K562 (cell line): Measurements from ENCODE around the gene TMTC3. TPM values are rescaled to one million over a fixed set of nuclear protein-coding genes. Genes with fewer than 3 reads are reported as not detected.

Source experiments
- BCLAF1 ChIP-seq, 2 experiments: fragments of 450-650 bp in 1 of 2; IDR thresholded peaks; 2 replicates each; pipeline ENCODE4 v1.6.1; 2011 to 2017; ENCODE audit warnings: low read depth in 2 of 2, antibody characterized with exemption in 1 of 2, borderline replicate concordance in 1 of 2, low read length in 1 of 2, mild to moderate bottlenecking in 1 of 2, mixed read lengths in 1 of 2; ENCODE audit not compliant: control insufficient read depth in 1 of 2
- BCOR ChIP-seq: fragments of 450-650 bp; IDR thresholded peaks from 2 replicates; pipeline ENCODE4 v1.6.1; 2016
- CHAMP1 ChIP-seq: fragments of 450-650 bp; IDR thresholded peaks from 2 replicates; pipeline ENCODE4 v1.6.1; 2016; ENCODE audit warnings: mild to moderate bottlenecking
- E4F1 ChIP-seq: fragments of 250-450 bp; sonication (Bioruptor Pico); IDR thresholded peaks from 2 replicates; pipeline ENCODE4 v1.5.0; 2021; ENCODE audit warnings: mild to moderate bottlenecking, borderline replicate concordance
- GMEB1 ChIP-seq: fragments of 250-450 bp; sonication (Bioruptor Pico); IDR thresholded peaks from 2 replicates; pipeline ENCODE4 v1.4.0; 2020; ENCODE audit warnings: mild to moderate bottlenecking
- HOXB6 ChIP-seq: fragments of 250-450 bp; sonication (Bioruptor Pico); IDR thresholded peaks from 2 replicates; pipeline ENCODE4 v1.5.1; 2022; ENCODE audit warnings: mild to moderate bottlenecking, borderline replicate concordance
- LARP7 ChIP-seq: fragments of 450-650 bp; IDR thresholded peaks from 2 replicates; pipeline ENCODE4 v1.6.1; 2016
- NKRF ChIP-seq: fragments of 450-650 bp; IDR thresholded peaks from 2 replicates; pipeline ENCODE4 v1.6.1; 2016; ENCODE audit warnings: borderline replicate concordance
- PHB ChIP-seq: fragments of 250-450 bp; sonication (Bioruptor Pico); IDR thresholded peaks from 2 replicates; pipeline ENCODE4 v1.5.0; 2021
- PHF8 ChIP-seq: fragments of 200-600 bp; sonication (generic); IDR thresholded peaks from 2 replicates; pipeline ENCODE4 v1.6.1; 2012; ENCODE audit warnings: mixed run types, mild to moderate bottlenecking, inconsistent platforms, low read length, moderate library complexity, borderline replicate concordance
- SMARCA4 ChIP-seq: fragments of 450-650 bp; IDR thresholded peaks from 2 replicates; pipeline ENCODE4 v1.6.1; 2016
- SREBF2 ChIP-seq: sonication (generic); formaldehyde crosslinking; IDR thresholded peaks from 2 replicates; pipeline ENCODE4 v1.4.0; 2020; ENCODE audit warnings: mild to moderate bottlenecking, missing genetic modification reagents
- TFAP4 ChIP-seq: sonication (generic); formaldehyde crosslinking; IDR thresholded peaks from 2 replicates; pipeline ENCODE4 v1.8.0; 2022; ENCODE audit warnings: missing genetic modification reagents, mild to moderate bottlenecking, moderate library complexity, borderline replicate concordance
- polyA plus RNA-seq, 8 experiments: library from polyadenylated mRNA; depleted of rRNA in 4 of 8; stranded (reverse) in 5 of 8; unstranded in 3 of 8; fragments of >200 nt; fragmentation: Nextera tagmentation in 2 of 8; fragmentation: Illumina TruSeq in 1 of 8; extraction: Ambion mirVana in 2 of 8; extraction: Trizol in 1 of 8; gene quantifications; 2 replicates each; pipeline versions ENCODE4 v1.2.1 to v1.2.3, GENCODE V29; 2011 to 2014; ENCODE audit warnings: inconsistent platforms in 1 of 8, missing spikeins in 1 of 8
- total RNA-seq, 7 experiments: library from RNA; depleted of rRNA in 6 of 7; stranded (reverse); fragments of >200 nt in 6 of 7; fragmentation: Illumina TruSeq in 2 of 7; extraction: Trizol in 2 of 7; gene quantifications; 2 replicates each; pipeline versions ENCODE4 v1.2.1 to v1.2.3, GENCODE V29; 2011 to 2021; ENCODE audit warnings: low replicate concordance in 1 of 7

Gene TMTC3
- total and polyA plus RNA-seq, 9 of the 15 experiments (the other 6 are each of a cell fraction or from before 2014, with no cell fraction given): 1.9 to 9.8 (median 4.7) TPM

- 0 out of 2 replicates have a peak, but pooled peaks have one; percentile 66 for TF ChIP-seq SREBF2 (CRISPR knock-in tag)
- peak; percentile 89; the same call in 1 of the 2 replicates for TF ChIP-seq PHF8
- no peak for TF ChIP-seq HOXB6
- no peak for TF ChIP-seq PHB (CRISPR knock-in tag)
- no peak for TF ChIP-seq LARP7
- peak; percentile 98 for TF ChIP-seq E4F1
- TF ChIP-seq NKRF: peak; percentile 86
- peak; percentile 62; the same call in 1 of the 2 replicates for TF ChIP-seq TFAP4
- TF ChIP-seq BCLAF1 (IDR thresholded peaks at IDR 0.05; ENCODE audit: borderline replicate concordance in 1 of 2, control insufficient read depth in 1 of 2, low read depth in 2 of 2, low read length in 1 of 2): peak in 1 of 2 experiments; percentile 87; a peak in 1 of 4 replicates
- no peak for TF ChIP-seq BCOR
- TF ChIP-seq GMEB1 (CRISPR knock-in tag): peak; percentile 59; the same call in 1 of the 2 replicates
- TF ChIP-seq SMARCA4: no peak
- no peak for TF ChIP-seq CHAMP1
Observed at GRCh38 chr12:88141774-88142609, at the start of gene TMTC3, which contains the start of gene CEP290 (continued).
